Astrocyte of the hippocampus (primary cell): ENCODE measurements around the gene KLF16.
"Not testable (repeated sequence)": the region's sequence is repeated elsewhere in the genome, so short reads cannot be mapped to it uniquely, and the experiment has no call there.

ENCODE experiments used
- DNase-seq: peaks from one replicate; pipeline ENCODE4 v3.0.0; 2011; ENCODE audit warnings: low read depth, low spot score

The KLF16 gene

DNA sequence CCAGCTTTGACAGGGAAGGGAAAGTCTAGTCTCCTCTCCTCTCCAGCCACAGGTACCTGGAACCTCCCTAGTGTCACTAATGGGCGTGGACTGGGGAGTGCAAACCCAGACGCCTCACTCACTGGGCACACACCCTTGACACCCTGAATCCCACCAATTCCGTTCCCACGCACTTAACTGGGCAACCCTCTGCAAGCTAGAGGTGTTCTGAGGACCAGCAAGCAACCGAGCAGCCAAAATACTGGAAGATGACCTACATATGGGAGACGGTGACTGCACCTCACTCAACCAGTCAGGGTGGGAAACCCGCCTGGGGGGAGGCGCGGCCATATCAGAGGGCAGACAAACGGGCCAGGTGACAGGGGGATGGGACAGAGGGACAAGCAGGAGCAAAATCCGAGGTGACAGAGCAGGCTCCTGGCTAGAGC, 20.9 kb upstream of the KLF16 start:
- no peak for DNase-seq

DNA sequence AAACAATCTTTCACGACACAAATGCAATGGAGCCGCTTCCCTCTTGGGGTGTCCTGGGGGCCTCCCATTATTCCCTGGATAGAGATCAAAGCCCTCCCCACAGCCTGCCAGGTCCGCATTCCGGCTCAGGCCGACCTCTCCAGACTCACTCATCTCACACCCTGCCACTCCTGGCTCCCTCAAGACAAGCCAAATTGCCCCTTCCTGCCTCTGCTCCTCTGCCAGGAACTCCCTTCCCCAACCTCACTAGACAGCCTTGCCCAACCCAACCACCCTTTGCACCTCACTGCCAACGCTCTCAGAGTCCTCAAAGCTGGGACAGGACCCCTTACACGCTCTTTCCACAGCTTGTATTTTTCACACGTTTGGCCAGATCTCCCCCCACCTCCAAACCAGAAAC, 20.4 kb upstream of the KLF16 start:
- no peak for DNase-seq

DNA sequence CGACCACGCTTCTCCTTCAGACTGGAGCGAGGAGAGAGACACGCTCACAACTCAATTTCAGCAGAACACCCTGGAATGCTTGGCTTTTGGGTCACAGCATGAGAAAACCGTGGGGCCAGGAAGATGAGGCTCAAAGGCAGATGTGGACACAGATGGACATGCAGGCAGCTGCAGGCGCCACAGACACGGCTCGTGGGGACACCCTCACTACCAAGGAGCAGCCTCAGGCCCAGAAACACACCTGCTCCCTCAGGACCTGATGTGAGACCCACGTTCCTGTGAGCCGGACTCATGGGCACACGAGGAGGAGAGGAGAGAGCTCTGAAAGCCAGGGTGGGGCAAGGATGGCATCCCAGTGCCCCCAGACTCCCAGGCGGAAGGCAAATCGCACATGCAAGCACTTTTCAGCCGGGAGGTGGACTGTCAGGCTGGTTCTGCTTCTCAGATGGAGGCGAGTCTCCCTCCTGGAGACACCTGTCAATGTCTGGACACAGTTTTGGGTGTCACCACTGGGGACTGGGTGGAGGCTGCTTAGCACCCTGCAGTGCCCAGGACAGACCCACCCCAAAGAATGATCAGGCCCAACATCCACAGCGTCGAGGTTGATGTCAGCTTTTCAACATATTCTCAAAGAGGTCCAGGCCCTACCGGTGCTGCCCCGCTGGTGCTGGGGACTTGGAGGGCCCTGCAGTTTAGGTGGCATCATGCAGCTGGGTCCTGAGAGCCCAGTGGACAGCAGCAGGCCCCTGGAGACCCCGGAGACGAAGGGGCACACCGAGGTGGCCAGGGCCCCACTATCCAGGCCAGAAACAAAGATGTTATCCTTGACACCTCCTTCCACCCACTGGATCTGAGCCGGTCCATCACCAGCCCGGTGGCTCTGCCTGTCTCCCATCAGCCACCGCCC, 19.7 kb upstream of the KLF16 start:
- no peak for DNase-seq

DNA sequence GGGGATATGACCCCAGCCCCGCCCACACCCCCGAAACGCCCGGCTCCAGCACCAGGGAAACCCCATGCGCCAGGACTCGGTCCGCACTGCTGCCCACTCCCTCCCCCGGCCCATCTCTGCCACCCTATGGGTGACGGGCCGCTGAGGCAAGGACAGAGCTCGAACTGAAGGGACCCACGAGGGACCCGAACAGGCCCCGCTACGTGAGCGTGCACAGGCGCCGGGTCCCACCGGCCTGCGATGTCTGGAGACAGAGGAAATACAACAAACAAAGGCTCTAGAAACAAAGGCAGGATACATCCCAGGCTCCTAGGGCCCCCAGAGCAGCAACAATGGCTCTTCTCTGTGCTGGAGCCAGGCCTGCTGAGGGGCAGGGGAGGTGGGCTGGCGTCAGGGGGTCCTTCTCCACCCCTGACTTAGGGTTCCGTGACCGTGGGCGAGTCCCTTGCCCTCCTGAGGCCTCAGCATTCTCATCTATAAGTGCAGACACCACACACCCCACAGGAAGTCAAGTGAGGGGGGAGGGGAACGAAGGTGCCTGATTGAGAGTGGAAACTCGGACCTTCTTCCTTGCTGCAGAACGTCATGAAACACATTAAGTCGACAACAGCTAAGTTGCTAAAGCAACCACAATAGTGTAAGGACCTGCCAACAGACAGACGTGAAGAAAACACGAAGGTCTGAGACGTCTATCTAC, 18.9 kb upstream of the KLF16 start:
- DNase-seq: no peak

DNA sequence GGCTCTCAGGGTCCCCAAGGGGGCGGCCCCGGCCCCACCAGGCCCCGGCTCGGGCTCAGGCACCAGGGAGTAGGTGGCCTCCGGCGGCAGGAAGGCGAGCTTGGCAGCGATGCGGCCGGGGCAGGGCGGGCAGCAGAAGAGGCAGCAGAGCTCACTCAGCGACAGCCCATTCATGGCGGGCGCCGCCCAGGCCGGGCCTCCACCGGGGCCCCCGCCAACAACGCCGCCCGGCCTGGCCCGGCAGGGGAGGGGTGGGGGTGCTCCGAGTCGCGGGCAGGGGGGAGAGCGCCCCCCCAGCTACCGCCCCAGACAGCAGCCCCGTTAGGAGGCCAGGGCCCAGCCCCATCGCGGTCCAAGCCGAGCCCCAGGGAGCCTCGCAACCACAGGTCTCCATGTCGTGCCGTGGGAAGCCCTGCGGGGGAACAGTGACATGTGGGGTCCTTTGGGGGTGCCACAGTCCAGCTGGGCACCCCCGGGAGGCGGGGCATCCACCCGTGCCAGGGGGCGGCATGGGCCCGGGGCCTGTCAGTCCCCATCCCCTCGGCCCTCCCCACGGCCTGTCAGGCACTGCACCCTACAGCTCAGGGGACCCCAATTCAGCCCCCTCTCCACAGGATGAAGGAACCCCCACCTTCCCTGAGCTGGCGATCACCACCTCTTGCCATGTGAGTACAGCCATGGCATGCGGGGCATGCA, 18.2 kb upstream of the KLF16 start:
- DNase-seq: not testable (repeated sequence)

DNA sequence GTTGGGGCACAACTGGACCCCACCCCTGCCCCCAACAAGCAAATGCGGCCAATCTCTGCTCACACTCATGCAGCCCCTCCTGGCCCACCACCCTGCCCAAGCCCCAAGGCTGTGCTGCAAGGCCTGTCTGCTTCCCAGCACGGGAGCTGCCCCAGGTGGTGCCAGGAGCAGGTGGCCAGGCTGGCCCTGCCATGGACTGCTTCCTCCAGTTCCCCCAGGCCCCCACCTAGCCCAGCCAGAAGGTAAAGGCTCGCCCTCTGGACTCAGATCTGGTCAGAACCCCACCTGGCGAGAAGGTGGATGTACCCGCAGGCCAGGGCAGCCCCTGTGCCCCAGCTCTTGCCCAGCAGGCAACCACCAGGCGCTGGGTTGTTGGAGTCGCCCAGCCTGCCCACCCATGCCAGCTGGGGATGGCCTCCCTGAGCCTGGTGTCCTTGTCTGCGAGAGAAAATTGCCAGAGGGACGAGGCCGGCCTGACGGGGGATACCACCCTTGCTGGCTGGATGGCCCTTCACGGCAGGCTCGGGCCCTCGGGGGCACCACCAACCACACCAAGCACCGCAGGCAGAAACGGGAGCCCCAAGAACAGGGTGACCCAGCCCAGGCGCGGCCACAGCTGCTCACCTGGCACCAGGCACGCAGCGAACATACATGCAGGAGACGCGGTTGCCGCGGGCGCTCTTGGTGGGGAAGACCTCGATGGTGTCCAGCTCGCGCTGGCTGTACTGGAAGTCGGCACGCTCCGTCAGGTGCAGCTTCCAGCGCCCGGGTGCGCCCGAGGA, 17.4 kb upstream of the KLF16 start:
- no peak for DNase-seq

DNA sequence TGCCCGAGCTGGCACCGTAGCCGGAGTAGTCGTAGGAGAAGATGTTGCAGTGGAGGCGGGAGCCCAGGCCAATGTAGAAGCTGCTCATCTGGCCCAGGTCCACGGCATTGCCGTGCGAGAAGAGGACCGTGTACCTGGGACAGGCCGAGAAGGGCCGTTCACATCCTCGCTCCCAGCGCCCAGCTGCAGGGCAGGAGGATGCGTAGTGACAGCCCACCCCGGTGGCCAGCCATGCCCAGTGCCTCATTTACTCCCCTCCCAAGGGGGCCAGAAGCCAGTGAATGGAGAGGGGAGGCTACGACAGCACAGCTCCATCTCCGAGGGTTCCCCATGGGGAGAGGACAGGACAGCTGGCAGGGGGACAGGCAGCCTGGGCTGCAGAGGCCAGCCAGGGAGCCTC, 16.6 kb upstream of the KLF16 start:
- not testable (repeated sequence) for DNase-seq

DNA sequence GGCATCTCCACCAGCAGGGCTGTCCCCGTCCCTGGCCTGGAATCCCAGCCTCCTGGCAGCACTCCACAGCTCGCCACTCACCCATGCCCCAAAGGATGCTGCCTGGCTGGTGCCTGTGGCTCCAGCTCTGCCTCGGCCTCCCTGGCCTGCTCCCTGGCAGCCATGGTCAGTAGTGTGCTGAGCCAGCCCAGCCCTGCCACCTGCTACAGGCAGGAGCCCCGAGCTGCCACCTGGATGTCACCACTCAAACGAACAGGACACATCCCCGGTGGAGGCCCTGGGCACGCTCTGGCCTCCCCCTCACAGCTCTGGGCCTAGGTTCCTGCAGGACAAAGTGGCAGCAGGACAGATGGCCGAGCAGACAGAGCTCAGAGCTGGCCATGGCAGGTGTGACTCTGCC, 15.2 kb upstream of the KLF16 start:
- not testable (repeated sequence) for DNase-seq

DNA sequence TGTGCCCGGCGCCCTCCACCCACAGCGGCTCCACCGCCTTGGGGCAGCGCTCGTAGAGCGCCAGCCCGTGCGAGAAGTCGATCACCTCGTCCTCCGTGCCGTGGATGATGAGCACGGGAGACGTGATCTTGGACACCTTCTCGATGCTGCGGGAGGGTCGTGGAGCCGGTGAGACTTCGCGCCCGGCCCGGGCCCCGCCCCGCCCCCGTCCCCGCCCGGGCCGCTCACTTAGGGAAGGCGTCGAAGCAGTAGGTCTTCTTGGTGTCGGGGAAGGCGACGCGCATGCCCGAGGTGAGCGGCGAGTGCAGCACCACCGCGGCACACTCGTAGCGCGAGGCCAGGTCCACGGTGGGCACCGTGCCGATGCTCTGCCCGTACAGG, 13.9 kb upstream of the KLF16 start:
- DNase-seq: not testable (repeated sequence)

DNA sequence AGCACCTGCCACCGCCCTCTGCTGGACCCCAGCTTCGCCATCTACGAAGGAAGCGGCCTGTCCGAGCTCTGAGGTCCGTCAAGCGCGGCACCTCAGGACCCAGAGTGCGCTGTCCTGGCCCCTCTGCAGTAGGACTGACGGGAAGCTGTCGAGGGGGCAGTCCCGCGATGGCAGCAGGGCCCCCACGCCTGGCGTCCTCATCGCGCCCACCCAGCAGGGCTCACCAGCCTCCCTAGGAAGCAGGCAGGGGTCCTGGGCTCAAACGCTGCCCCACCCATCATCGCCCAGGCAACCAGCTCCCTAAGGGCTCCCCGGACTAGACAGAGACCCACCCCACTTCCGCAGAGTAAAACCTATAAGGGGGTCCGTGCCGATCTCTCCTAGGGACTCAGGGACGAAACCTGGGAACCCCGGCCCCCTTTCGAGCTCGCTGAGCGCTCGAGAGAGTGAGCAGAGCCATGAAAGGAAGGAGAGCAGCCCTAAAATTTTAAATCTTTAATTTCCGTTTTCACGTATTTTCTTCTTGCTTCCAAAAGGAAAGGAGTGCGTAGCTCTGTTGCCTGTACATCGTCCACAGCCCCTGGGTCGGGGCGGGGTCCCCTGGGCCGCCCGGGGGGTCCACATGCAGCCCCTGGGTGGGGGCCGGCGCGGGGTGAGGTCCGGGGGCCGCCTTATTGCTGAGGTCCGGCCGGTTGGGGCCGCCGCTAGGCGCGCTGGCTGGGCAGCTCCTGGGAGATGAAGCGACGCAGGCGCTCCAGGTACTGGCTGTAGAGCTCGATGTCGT, 13.3 kb upstream of the KLF16 start:
- not testable (repeated sequence) for DNase-seq

DNA sequence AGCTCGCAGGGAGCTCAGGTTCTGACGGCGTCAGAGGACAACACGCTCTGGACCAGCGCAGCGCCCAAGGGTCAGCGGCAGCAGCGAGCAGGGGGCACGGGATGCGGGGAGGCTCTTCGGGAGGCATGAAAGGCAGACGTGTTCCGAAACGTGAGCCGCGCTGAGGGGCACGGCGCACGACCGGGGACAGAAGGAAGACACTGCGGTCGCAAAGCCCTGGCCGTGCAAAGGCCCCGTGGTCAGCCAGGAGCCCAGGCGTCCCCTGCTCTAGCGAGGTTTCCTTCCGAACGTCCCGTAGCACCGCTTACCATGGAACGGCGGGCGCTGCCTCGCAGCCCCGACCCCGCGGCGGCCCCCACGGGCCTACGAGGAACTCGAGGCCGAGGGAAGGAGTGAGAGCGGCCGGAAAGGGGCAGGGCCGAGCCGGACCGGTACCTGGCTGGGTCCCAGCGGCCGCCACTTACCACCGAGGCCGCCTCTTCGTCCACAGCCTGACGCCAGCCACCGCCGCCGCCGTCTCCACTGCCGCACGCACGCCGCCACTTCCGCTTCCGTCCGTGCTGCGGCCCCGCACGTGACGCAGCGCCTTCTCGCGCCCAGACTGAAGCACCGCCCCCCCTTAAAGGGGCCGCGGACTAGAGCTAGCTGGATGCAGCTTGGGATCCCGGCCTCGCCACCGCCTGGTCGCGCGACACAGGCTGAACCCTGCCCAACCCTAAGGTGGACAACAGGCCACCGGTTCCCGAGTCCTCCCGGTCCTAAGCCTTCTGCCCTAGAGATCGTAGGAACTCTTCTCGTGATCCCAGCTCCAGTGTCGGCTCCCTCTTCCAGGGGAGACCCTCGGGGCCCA, 12.5 kb upstream of the KLF16 start:
- peak; percentile 97 for DNase-seq

DNA sequence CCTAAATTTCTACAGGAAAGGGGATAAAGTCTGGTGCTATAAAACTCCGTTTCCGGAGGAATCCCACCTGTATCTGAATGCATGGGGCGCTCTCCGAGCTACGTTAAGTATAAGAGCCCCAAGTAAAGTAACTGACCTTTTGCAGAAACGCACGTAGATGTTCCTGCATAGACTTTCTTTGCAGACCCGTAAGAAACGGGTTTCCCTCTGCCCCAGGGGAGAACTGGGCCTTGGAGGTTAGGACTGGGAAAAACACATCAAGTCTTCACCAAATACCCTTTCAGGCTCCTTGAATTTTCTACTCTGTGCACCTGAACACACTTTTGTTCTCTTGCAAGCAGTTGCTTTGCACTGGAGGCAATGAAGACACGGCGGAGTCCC, 11.9 kb upstream of the KLF16 start:
- DNase-seq: not testable (repeated sequence)

DNA sequence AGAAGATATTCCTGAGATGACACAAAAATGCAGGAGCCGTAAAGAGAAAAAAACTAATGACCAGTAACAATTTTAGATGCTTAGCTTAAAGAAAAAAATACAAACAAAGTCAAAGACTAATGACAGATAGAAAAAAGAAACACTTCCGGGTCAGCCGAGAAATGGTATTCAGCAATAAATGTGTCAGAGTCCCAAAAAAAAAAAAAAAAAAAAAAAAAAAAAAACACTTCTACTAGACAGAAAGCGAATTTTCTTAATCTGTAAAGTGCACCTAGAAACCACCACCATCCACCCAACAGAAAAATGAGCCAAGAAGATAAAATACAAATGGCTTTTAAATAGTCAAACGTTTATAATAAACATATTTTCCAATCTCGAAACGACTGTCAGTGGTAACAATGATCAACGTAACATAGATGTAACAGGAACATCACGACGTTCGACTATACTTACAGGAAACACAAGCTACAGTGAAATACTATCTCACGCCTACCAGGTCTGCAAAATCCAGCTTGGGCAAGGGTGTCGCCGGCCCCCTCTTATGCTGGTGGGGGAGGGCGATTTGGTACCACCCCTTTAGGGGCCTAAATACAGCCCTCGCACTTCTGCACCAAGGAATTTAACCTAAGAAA, 11.3 kb upstream of the KLF16 start:
- DNase-seq: no peak

DNA sequence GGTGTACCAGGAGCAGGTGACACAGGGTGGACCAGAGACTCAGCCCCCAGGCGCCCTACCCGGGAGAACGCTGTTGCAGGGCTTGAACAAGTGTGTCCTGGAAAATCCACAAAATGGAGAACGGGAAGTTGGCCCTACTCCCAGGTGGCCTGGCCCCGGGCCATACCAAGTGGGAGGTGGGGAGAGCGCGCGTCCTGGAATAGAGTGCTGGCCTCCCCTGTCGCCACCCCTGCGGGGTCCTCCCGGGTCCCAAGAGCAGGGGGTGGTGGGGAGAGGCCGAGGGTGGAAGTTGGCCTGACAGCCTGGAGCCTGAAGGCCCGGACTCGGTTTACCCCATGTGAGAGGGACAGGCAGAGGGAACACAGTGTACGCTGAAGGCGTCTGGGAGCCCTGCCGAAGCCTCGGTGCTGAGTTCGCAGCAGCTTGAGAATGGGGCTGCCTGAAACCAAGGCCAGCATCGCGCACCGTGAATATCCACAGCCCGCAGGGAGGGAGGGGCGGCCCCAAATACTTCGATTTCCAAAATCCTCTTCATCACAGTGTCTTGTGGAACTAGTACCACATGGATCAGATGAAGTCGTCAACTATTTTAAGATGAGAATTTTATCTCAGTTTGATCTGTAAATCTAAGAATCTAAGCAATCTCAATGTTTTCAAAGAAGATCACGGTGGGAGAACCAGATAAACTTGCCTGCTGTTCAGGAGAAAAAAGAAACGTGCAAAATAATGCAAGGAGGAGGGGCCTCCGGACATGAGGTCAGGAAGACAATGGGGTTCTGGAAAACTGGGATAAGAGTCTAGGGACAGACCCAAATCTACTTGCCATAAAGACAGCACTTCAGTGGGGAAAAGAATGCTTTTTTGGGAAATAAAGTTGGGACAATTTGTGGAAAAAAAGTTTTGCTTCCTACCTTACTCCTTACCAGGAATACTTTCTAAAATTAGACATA, 10.4 kb upstream of the KLF16 start:
- peak; percentile 73 for DNase-seq

DNA sequence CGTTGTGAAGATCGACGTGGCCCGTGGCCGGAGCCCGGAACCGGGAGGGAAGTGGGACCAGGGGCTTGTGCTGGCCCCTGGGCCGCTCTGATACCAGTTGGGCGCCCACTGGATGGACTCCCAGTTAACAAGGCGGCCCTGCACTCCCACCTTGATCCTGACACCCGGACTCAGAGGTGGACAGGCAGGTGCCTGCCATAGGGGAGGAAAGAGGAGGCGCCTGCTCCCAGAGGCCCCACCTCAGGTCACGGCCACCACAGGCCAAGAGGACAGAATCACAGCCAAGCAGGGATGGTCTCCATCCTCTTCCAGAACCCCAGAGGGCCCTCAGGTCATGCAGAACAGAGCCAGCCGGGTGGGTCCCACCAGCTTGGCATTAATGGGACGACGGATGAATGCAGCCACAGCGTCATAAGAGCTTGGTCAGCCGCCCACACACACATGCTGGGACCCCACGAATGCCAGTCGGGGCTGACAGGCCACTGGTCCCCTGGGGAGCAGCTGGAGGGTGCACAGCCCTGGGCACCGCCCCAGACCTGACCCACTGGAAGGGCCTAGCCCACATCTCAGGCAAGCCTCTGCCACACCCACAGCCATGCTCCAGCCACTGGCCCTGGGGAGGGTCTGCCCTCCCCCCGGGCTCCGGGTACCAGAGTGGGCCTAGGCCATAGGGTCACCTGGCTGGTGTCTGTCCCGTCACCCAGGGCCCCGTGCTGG, 9.6 kb upstream of the KLF16 start:
- no peak for DNase-seq

DNA sequence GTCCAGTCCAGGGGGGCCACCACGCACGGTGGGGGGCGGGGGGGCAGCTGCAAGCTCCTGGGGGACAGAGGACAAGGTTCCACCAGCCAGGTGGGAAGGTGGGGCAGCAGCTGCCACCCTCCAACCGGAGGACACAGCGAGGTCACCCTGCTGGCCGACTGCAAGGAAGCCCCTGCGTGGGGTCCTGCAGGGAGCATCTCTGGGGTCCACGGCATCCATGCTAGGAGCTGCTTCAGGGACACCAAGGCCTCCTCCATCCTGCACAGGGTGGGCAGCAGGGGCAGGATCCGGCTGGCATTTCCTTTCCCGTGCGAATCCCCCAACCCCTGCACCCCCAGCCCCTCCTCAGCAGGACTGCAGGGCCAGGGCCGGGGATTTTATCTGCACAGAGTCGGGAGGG, 8.3 kb upstream of the KLF16 start:
- no peak for DNase-seq

DNA sequence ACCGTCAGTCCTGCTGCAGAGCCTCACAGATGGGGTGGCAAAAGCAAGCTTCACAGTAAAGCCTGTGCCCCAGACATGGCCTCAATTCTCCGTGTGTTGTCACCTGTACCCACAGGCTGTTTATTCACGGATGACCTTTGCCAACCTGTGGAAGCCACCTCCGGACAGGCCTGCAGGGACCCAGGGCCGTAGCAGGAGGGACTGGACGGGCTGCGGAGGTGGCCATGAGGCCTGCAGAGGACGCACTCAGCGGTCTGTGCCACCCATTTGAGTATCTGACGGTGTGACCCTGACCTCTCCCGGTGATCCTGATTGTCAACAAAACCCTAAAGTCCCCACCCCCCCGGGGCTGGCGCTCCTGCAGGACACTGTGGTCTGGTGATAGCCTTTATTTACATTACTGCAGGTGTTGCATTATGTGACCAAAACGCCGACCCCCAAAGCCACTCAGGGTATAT, 7.8 kb upstream of the KLF16 start:
- DNase-seq: no peak

DNA sequence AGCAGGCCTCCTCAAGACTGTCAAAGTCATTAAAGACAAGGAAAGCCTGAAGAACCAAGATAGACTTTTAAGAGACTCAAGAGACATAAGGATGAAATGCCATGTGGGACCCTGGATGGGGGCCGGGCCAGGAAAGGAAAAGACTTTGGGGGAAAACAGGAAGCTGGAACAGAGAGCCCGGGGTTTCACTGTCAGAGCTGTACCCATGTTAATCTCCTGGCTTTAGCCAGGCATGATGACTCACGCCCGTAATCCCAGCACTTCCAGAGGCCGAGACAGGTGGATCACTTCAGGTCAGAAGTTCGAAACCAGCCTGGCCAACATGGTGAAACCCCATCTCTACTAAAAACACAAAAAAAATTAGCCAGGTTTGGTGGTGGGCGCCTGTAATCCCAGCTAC, 5.6 kb upstream of the KLF16 start:
- DNase-seq: no peak
